MM.1S (cell line): ENCODE measurements around the gene GBF1.

Experiments
- DNase-seq: peaks from one replicate; pipeline ENCODE4 v3.0.0-alpha.2; 2015
- H2AFZ ChIP-seq: fragments of 300-600 bp; sonication (generic); 2 replicates; pipeline ENCODE4 v1.6.0; 2016; ENCODE audit warnings: antibody characterized with exemption, low read length
- H3F3A ChIP-seq: fragments of 300-600 bp; sonication (generic); 2 replicates; pipeline ENCODE4 v1.6.1; 2016; ENCODE audit warnings: mild to moderate bottlenecking, antibody characterized with exemption, low read length, moderate library complexity, mixed read lengths; ENCODE audit not compliant: insufficient read depth
- H3K27ac ChIP-seq: fragments of 300-600 bp; sonication (generic); 2 replicates; pipeline ENCODE4 v1.5.1; 2016; ENCODE audit warnings: mild to moderate bottlenecking, low read length
- H3K27me3 ChIP-seq: fragments of 300-600 bp; sonication (generic); replicated peaks from 2 replicates; pipeline ENCODE4 v1.6.0; 2016; ENCODE audit warnings: low read length; ENCODE audit not compliant: insufficient read depth
- H3K36me3 ChIP-seq: fragments of 300-600 bp; sonication (generic); replicated peaks from 2 replicates; pipeline ENCODE4 v1.6.1; 2016; ENCODE audit warnings: mild to moderate bottlenecking, low read length, mixed read lengths; ENCODE audit not compliant: insufficient read depth
- H3K4me1 ChIP-seq: fragments of 300-600 bp; sonication (generic); 2 replicates; pipeline ENCODE4 v1.6.1; 2016; ENCODE audit warnings: low read length, mixed read lengths
- H3K4me2 ChIP-seq: fragments of 300-600 bp; sonication (generic); 2 replicates; pipeline ENCODE4 v1.6.0; 2016; ENCODE audit warnings: low read depth, low read length
- H3K4me3 ChIP-seq: fragments of 300-600 bp; sonication (generic); 2 replicates; pipeline ENCODE4 v1.5.1; 2016; ENCODE audit warnings: low read length, mixed read lengths
- H3K79me2 ChIP-seq: fragments of 300-600 bp; sonication (generic); 2 replicates; pipeline ENCODE4 v1.6.1; 2016; ENCODE audit warnings: mixed run types, low read length, mixed read lengths
- H3K9ac ChIP-seq: fragments of 300-600 bp; sonication (generic); 2 replicates; pipeline ENCODE4 v1.6.1; 2016; ENCODE audit warnings: low read length, mixed read lengths
- H3K9me2 ChIP-seq: fragments of 300-600 bp; sonication (generic); replicated peaks from 2 replicates; pipeline ENCODE4 v1.6.1; 2016; ENCODE audit warnings: mild to moderate bottlenecking, low read length, mixed read lengths; ENCODE audit not compliant: insufficient read depth
- H3K9me3 ChIP-seq: fragments of 300-600 bp; sonication (generic); replicated peaks from 2 replicates; pipeline ENCODE4 v1.6.1; 2016; ENCODE audit warnings: mild to moderate bottlenecking, low read length, mixed read lengths; ENCODE audit not compliant: insufficient read depth
- H4K20me1 ChIP-seq: fragments of 300-600 bp; sonication (generic); 2 replicates; pipeline ENCODE4 v1.6.1; 2016; ENCODE audit warnings: mild to moderate bottlenecking, low read length, moderate library complexity, mixed read lengths; ENCODE audit not compliant: insufficient read depth
- CTCF ChIP-seq: fragments of 300-600 bp; sonication (generic); IDR thresholded peaks from 2 replicates; pipeline ENCODE4 v1.5.1; 2016; ENCODE audit warnings: antibody characterized with exemption, low read length, mixed read lengths
- EZH2 ChIP-seq: fragments of 300-600 bp; sonication (generic); optimal IDR thresholded peaks from 2 replicates; pipeline ENCODE3; 2017; ENCODE audit warnings: low read depth, mild to moderate bottlenecking, antibody characterized with exemption, low read length, mixed read lengths
- EZH2phosphoT487 ChIP-seq: fragments of 300-600 bp; sonication (generic); IDR thresholded peaks from 2 replicates; pipeline ENCODE4 v1.6.1; 2018; ENCODE audit warnings: antibody characterized with exemption, low read length

GBF1 gene

GRCh38 chr10:102200751-102201640, 44.3 kb upstream of the GBF1 start:
- no peaks in the 10 kb centered on the region for H3K27me3 ChIP-seq
- TF ChIP-seq CTCF (no peak), EZH2 (no peak), EZH2phosphoT487 (no peak)
- H3K4me2 ChIP-seq = no peak overlapping the region
- no peaks in the 10 kb centered on the region for H3F3A ChIP-seq
- H3K4me1 ChIP-seq = peaks cover 17% of the 10 kb centered on the region
- no peaks in the 10 kb centered on the region for H3K79me2 ChIP-seq
- no peak for DNase-seq
- no peak overlapping the region for H3K9ac ChIP-seq
- no peaks in the 10 kb centered on the region for H4K20me1 ChIP-seq
- H3K9me3 ChIP-seq = no peaks in the 10 kb centered on the region
- no peak overlapping the region for H3K4me3 ChIP-seq
- no peaks in the 10 kb centered on the region for H3K36me3 ChIP-seq
- H3K9me2 ChIP-seq = no peaks in the 10 kb centered on the region
- H2AFZ ChIP-seq = no peak overlapping the region
- H3K27ac ChIP-seq = no peak overlapping the region

GRCh38 chr10:102202386-102202785, 42.9 kb upstream of the GBF1 start:
- H3K79me2 ChIP-seq = no peaks in the 10 kb centered on the region
- peak overlapping the region; percentile 39 for H3K4me3 ChIP-seq
- H4K20me1 ChIP-seq = no peaks in the 10 kb centered on the region
- H3K36me3 ChIP-seq = no peaks in the 10 kb centered on the region
- H3F3A ChIP-seq = no peaks in the 10 kb centered on the region
- peak overlapping the region; percentile 73 for H2AFZ ChIP-seq
- H3K27me3 ChIP-seq = no peaks in the 10 kb centered on the region
- H3K4me1 ChIP-seq = peaks cover 17% of the 10 kb centered on the region
- TF ChIP-seq CTCF (no peak), EZH2phosphoT487 (no peak), EZH2 (no peak)
- peak overlapping the region; percentile 24; the same call in 1 of the 2 replicates for H3K9ac ChIP-seq
- DNase-seq = no peak
- peak overlapping the region; percentile 67 for H3K4me2 ChIP-seq
- no peaks in the 10 kb centered on the region for H3K9me2 ChIP-seq
- H3K9me3 ChIP-seq = no peaks in the 10 kb centered on the region
- H3K27ac ChIP-seq = peak overlapping the region; percentile 25; the same call in 1 of the 2 replicates

- H3K36me3 ChIP-seq = no peaks in the 10 kb centered on the region
- TF ChIP-seq CTCF = no peak
- DNase-seq = no peak
- H3K27me3 ChIP-seq = no peaks in the 10 kb centered on the region
- H3K9me3 ChIP-seq = no peaks in the 10 kb centered on the region
- H3K4me2 ChIP-seq = no peak overlapping the region
- no peak overlapping the region for H3K9ac ChIP-seq
- no peaks in the 10 kb centered on the region for H3K79me2 ChIP-seq
- H4K20me1 ChIP-seq = no peaks in the 10 kb centered on the region
- H3K27ac ChIP-seq = no peak overlapping the region
- H3F3A ChIP-seq = no peaks in the 10 kb centered on the region
- no peak overlapping the region for H3K4me3 ChIP-seq
- no peaks in the 10 kb centered on the region for H3K9me2 ChIP-seq
- H2AFZ ChIP-seq = no peak overlapping the region
- peaks cover 13% of the 10 kb centered on the region for H3K4me1 ChIP-seq
Measured at GRCh38 chr10:102208311-102209035, 36.9 kb upstream of the GBF1 start.
